IgD-negative memory B cell (primary cell): Measurements from ENCODE around the gene PLA2G2A. TPM values are rescaled to one million over a fixed set of nuclear protein-coding genes. Genes with fewer than 3 reads are reported as not detected.
"Not testable (repeated sequence)": the region's sequence is repeated elsewhere in the genome, so short reads cannot be mapped to it uniquely, and the experiment has no call there.

Experiments used
- H3K27ac Mint-ChIP-seq, 3 donors: one replicate each; pipeline ENCODE4 v1.8.0; 2020 to 2022; ENCODE audit warnings: mild to moderate bottlenecking in 3 of 3, mixed read lengths in 3 of 3, moderate library complexity in 1 of 3
- H3K27me3 Mint-ChIP-seq: one replicate; pipeline ENCODE4 v1.8.0; 2021; ENCODE audit warnings: mixed read lengths
- H3K36me3 Mint-ChIP-seq: one replicate; pipeline ENCODE4 v1.8.0; 2020; ENCODE audit warnings: mild to moderate bottlenecking, mixed read lengths
- H3K4me1 Mint-ChIP-seq, 3 donors: one replicate each; pipeline ENCODE4 v1.8.0; 2020 to 2022; ENCODE audit warnings: mixed read lengths in 3 of 3, mild to moderate bottlenecking in 1 of 3
- H3K4me3 Mint-ChIP-seq, 4 donors: one replicate each; pipeline ENCODE4 v1.8.0; 2020 to 2022; ENCODE audit warnings: mild to moderate bottlenecking in 4 of 4, mixed read lengths in 4 of 4, moderate library complexity in 3 of 4
- H3K9me3 Mint-ChIP-seq, 3 donors: one replicate each; pipeline ENCODE4 v1.8.0; 2020 to 2021; ENCODE audit warnings: mixed read lengths in 3 of 3, mild to moderate bottlenecking in 1 of 3
- polyA plus RNA-seq: library from polyadenylated mRNA; unstranded; fragments of 300-500 nt; fragmentation: Illumina TruSeq; gene quantifications from one replicate; pipeline ENCODE4 v1.2.3, GENCODE V29; 2021

The PLA2G2A gene
- polyA plus RNA-seq, 1 donor from 2014 or later = not detected

DNA sequence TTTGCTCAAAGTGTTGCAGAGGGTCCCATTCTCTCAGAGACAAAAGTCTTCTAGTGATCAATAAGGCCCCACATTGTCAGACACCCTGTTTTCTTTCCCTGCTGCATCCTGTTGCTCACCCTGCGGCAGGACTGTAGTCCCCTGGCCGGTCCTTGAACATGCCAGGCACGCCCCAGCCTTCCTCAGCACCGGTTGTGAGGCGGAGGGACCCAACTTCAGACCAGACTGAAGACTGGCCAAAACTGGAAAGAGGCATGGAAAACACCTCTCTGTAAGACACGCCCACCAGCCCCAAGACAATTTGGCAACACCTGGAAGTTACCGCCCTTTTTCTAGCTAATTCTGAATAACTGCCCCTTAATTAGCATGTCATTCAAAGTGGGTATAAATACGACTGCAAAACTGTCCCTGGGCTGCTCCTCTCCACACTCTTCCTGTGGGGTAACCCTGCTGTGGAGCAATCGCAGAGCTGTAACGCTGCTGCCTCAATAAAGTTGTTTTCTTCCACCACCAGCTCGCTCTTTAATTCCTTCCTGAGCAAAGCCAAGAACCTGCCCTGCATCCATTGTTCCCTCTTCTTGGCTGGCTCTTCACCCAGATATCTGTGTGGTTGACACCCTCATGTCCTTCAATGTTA, 23.8 kb downstream of the PLA2G2A start:
- Mint-ChIP-seq H3K27me3 (peaks cover 10% of the 10 kb centered on the region), H3K36me3 (peaks cover 8% of the 10 kb centered on the region), H3K4me1 (peaks cover 0 to 2% (median 2%) of the 10 kb centered on the region in 3 donors), H3K4me3 (no peak overlapping the region), H3K27ac (no peak overlapping the region), H3K9me3 (peaks cover 8 to 14% (median 11%) of the 10 kb centered on the region in 3 donors)

DNA sequence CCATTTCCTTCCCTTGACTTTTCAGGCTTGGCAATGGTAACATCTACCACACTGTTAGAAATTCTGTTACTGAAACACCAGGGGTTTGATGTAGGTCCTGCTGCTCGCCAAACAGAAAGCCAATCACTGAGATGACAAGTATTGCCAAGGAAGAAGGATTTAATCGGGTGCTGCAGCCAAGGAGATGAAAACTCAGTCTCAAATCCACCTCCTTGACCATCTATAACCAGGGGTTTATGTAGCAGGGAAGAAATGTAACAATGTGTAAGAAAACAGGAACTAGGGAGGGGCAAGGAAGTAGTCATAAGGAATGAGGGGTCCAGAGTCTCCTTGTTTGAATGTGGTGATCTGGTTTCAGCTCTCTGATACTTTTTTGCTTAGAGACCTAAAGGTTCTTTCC, 25.4 kb downstream of the PLA2G2A start:
- no peak overlapping the region for H3K27ac Mint-ChIP-seq
- H3K9me3 Mint-ChIP-seq = peaks cover 8 to 14% (median 11%) of the 10 kb centered on the region in 3 donors
- peaks cover 8% of the 10 kb centered on the region for H3K36me3 Mint-ChIP-seq
- no peak overlapping the region for H3K4me3 Mint-ChIP-seq
- H3K27me3 Mint-ChIP-seq = peaks cover 16% of the 10 kb centered on the region
- H3K4me1 Mint-ChIP-seq = no peaks in the 10 kb centered on the region

DNA sequence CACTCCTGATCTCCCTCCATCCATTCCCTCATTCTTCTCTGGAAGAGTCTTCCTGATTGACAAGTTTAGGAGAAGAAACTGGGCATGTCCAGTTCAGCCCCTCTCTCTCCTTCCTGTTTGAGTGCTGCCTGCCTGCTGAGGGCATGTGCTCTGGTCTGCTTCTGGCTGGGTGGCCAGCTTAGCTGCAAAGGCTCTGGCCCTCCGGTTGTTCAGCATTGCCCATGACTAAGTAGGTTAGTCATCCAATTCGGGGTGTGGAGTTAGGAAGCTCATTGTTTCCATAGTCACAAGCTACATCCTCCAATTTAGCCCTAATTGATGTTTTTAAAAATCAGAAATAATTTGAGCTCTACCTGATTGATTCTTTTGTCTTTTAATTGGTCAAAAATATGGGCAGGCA, 30.4 kb downstream of the PLA2G2A start:
- H3K4me3 Mint-ChIP-seq = no peak overlapping the region
- H3K36me3 Mint-ChIP-seq = peaks cover 4% of the 10 kb centered on the region
- H3K9me3 Mint-ChIP-seq = peaks cover 2 to 7% (median 7%) of the 10 kb centered on the region in 3 donors
- peaks cover 0 to 3% (median 0%) of the 10 kb centered on the region in 3 donors for H3K4me1 Mint-ChIP-seq
- H3K27ac Mint-ChIP-seq = no peak overlapping the region
- H3K27me3 Mint-ChIP-seq = peaks cover 17% of the 10 kb centered on the region

GRCh38 chr1:19946971-19947370, 32.4 kb downstream of the PLA2G2A start:
- H3K9me3 Mint-ChIP-seq = no peaks in the 10 kb centered on the region
- H3K4me3 Mint-ChIP-seq = no peak overlapping the region
- peaks cover 15% of the 10 kb centered on the region for H3K27me3 Mint-ChIP-seq
- no peak overlapping the region for H3K27ac Mint-ChIP-seq
- no peaks in the 10 kb centered on the region for H3K36me3 Mint-ChIP-seq
- H3K4me1 Mint-ChIP-seq = peaks cover 0 to 3% (median 0%) of the 10 kb centered on the region in 3 donors

DNA sequence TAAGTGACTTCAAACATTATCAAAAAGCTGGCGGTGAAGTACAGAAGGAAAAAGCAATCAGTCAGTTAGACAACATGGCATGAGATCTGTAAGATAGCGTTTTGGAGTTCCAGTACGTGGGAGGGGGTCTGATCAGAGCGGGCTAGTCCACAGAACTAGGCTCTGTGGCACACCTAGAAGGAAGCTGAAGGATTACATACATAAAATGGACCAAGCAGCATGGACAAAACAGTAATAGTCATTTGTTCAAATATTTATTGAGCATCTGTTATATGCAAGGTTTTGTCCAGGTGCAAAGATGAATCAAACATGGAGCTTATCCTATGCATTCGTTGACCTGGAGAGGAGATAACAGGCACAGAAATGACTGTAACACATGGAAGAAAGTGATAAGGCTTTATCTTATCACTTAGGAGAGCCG, 33.1 kb downstream of the PLA2G2A start:
- peaks cover 15% of the 10 kb centered on the region for H3K27me3 Mint-ChIP-seq
- peaks cover 0 to 3% (median 0%) of the 10 kb centered on the region in 3 donors for H3K4me1 Mint-ChIP-seq
- no peak overlapping the region for H3K4me3 Mint-ChIP-seq
- no peaks in the 10 kb centered on the region for H3K36me3 Mint-ChIP-seq
- no peak overlapping the region for H3K27ac Mint-ChIP-seq
- H3K9me3 Mint-ChIP-seq = no peaks in the 10 kb centered on the region

- H3K36me3 Mint-ChIP-seq = no peaks in the 10 kb centered on the region
- H3K27ac Mint-ChIP-seq = no peak overlapping the region
- H3K27me3 Mint-ChIP-seq = peaks cover 15% of the 10 kb centered on the region
- no peak overlapping the region for H3K4me3 Mint-ChIP-seq
- H3K9me3 Mint-ChIP-seq = no peaks in the 10 kb centered on the region
- peaks cover 0 to 3% (median 0%) of the 10 kb centered on the region in 3 donors for H3K4me1 Mint-ChIP-seq
Measured at GRCh38 chr1:19945914-19946313, 33.5 kb downstream of the PLA2G2A start.

GRCh38 chr1:19942657-19943056, 36.8 kb downstream of the PLA2G2A start:
- no peak overlapping the region for H3K27ac Mint-ChIP-seq
- no peaks in the 10 kb centered on the region for H3K36me3 Mint-ChIP-seq
- no peaks in the 10 kb centered on the region for H3K9me3 Mint-ChIP-seq
- H3K4me3 Mint-ChIP-seq = no peak overlapping the region
- H3K27me3 Mint-ChIP-seq = peaks cover 2% of the 10 kb centered on the region
- peaks cover 0 to 3% (median 0%) of the 10 kb centered on the region in 3 donors for H3K4me1 Mint-ChIP-seq

GRCh38 chr1:19942088-19942487, 37.3 kb downstream of the PLA2G2A start:
- H3K9me3 Mint-ChIP-seq = no peaks in the 10 kb centered on the region
- no peaks in the 10 kb centered on the region for H3K36me3 Mint-ChIP-seq
- H3K27me3 Mint-ChIP-seq = peaks cover 2% of the 10 kb centered on the region
- peaks cover 0 to 3% (median 0%) of the 10 kb centered on the region in 3 donors for H3K4me1 Mint-ChIP-seq
- no peak overlapping the region for H3K27ac Mint-ChIP-seq
- no peak overlapping the region for H3K4me3 Mint-ChIP-seq

GRCh38 chr1:19941206-19941568, 38.2 kb downstream of the PLA2G2A start:
- H3K4me3 Mint-ChIP-seq = no peak overlapping the region
- H3K4me1 Mint-ChIP-seq = peaks cover 0 to 1% (median 0%) of the 10 kb centered on the region in 3 donors
- peak overlapping the region in 1 of 3 donors; percentile 42 for H3K27ac Mint-ChIP-seq
- H3K36me3 Mint-ChIP-seq = no peaks in the 10 kb centered on the region
- H3K9me3 Mint-ChIP-seq = no peaks in the 10 kb centered on the region
- H3K27me3 Mint-ChIP-seq = peaks cover 2% of the 10 kb centered on the region

DNA sequence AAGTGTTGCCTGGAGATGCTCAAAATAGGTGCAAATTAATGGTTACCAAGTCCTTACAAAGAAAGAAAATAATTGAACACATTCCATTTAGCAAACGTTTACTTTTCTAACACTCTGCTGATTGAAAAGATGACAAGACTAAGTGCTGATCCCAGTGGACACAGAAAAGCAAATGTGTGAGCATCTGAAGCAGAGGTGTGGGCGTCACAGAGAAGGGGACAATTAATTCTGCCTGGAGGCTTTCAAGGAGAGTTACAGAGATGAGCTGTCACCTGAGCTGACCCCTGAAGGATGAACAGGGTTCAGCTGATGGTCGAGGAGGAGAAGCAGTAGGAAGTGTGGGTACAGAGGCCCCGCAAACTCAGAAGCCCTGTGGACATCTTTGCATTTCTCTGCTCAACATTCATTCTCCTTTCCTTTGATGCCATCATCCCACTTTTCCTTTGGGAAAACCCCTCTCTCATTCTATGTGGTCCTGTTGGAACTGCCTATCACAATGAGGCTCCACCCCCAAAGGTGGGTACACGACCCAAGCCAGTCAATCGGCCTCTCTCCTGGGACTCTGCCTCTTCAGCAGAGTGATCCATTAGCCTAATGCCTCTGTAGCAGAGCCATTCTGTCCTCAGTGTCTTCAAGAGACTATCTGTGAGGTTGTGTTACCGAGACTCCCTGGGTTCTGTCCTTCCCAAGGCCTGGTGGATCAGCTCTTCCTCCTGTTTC, 38.8 kb downstream of the PLA2G2A start:
- Mint-ChIP-seq H3K27ac (peak overlapping the region in 1 of 3 donors; percentile 42), H3K4me3 (no peak overlapping the region), H3K9me3 (no peaks in the 10 kb centered on the region), H3K4me1 (peaks cover 0 to 3% (median 0%) of the 10 kb centered on the region in 3 donors), H3K27me3 (peaks cover 2% of the 10 kb centered on the region), H3K36me3 (no peaks in the 10 kb centered on the region)

DNA sequence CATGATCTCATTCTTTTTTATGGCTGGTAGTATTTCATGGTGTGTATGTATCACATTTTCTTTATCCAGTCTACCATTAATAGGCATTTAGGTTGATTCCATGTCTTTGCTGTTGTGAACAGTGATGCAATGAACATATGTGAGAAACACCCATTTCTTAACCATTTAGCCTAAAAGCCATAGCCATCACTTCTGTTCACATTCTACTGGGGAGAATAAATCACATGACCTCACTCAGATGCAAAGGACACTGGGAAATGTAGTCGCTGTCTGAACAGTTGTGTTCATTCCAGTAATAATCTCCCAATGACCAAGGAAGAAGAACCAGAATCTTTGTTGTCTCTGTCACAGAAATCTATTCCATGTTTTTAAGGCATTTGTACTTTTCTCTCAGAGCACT, 40.9 kb downstream of the PLA2G2A start:
- peaks cover 0 to 3% (median 0%) of the 10 kb centered on the region in 3 donors for H3K4me1 Mint-ChIP-seq
- H3K9me3 Mint-ChIP-seq = peaks cover 0 to 4% (median 0%) of the 10 kb centered on the region in 3 donors
- H3K4me3 Mint-ChIP-seq = no peak overlapping the region
- no peaks in the 10 kb centered on the region for H3K36me3 Mint-ChIP-seq
- no peaks in the 10 kb centered on the region for H3K27me3 Mint-ChIP-seq
- no peak overlapping the region for H3K27ac Mint-ChIP-seq

GRCh38 chr1:19936061-19936750, 43.2 kb downstream of the PLA2G2A start:
- Mint-ChIP-seq H3K9me3 (peaks cover 4 to 20% (median 6%) of the 10 kb centered on the region in 3 donors), H3K27me3 (no peaks in the 10 kb centered on the region), H3K36me3 (no peaks in the 10 kb centered on the region), H3K4me1 (peaks cover 0 to 3% (median 0%) of the 10 kb centered on the region in 3 donors), H3K4me3 (no peak overlapping the region), H3K27ac (no peak overlapping the region)

GRCh38 chr1:19934336-19934735, 45.1 kb downstream of the PLA2G2A start:
- H3K27ac Mint-ChIP-seq = no peak overlapping the region
- peaks cover 0 to 3% (median 0%) of the 10 kb centered on the region in 3 donors for H3K4me1 Mint-ChIP-seq
- H3K9me3 Mint-ChIP-seq = peaks cover 8 to 26% (median 9%) of the 10 kb centered on the region in 3 donors
- H3K36me3 Mint-ChIP-seq = no peaks in the 10 kb centered on the region
- no peaks in the 10 kb centered on the region for H3K27me3 Mint-ChIP-seq
- no peak overlapping the region for H3K4me3 Mint-ChIP-seq

- Mint-ChIP-seq H3K36me3 (no peaks in the 10 kb centered on the region), H3K9me3 (peaks cover 11 to 28% (median 11%) of the 10 kb centered on the region in 3 donors), H3K27ac (no peak overlapping the region), H3K27me3 (no peaks in the 10 kb centered on the region), H3K4me3 (no peak overlapping the region), H3K4me1 (peaks cover 0 to 3% (median 0%) of the 10 kb centered on the region in 3 donors)
Measured at GRCh38 chr1:19932866-19933265, 46.6 kb downstream of the PLA2G2A start.

- not testable (repeated sequence) for H3K27me3 Mint-ChIP-seq, H3K4me3 Mint-ChIP-seq, H3K36me3 Mint-ChIP-seq, H3K27ac Mint-ChIP-seq, H3K4me1 Mint-ChIP-seq
- peaks cover 5 to 12% (median 8%) of the 10 kb centered on the region in 3 donors for H3K9me3 Mint-ChIP-seq
Measured at GRCh38 chr1:19927130-19927421, 52.3 kb downstream of the PLA2G2A start.
